ENCODE results near the gene PFKFB4.

- TF ChIP-seq, protein P1, sequence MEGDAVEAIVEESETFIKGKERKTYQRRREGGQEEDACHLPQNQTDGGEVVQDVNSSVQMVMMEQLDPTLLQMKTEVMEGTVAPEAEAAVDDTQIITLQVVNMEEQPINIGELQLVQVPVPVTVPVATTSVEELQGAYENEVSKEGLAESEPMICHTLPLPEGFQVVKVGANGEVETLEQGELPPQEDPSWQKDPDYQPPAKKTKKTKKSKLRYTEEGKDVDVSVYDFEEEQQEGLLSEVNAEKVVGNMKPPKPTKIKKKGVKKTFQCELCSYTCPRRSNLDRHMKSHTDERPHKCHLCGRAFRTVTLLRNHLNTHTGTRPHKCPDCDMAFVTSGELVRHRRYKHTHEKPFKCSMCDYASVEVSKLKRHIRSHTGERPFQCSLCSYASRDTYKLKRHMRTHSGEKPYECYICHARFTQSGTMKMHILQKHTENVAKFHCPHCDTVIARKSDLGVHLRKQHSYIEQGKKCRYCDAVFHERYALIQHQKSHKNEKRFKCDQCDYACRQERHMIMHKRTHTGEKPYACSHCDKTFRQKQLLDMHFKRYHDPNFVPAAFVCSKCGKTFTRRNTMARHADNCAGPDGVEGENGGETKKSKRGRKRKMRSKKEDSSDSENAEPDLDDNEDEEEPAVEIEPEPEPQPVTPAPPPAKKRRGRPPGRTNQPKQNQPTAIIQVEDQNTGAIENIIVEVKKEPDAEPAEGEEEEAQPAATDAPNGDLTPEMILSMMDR (IDR thresholded peaks at IDR 0.05; ENCODE audit: insufficient read depth, low read length), result no peak
- TF ChIP-seq GABPA (IDR thresholded peaks at IDR 0.05; ENCODE audit: low read depth) (no peak), POLR2AphosphoS5 (IDR thresholded peaks at IDR 0.05; ENCODE audit: low read depth) (no peak), REST (IDR thresholded peaks at IDR 0.05; ENCODE audit: insufficient replicate concordance, low read depth) (no peak)
Observed at GRCh38 chr3:48503401-48504050, 53.1 kb downstream of the PFKFB4 start.
